AG10803 (cell line): ENCODE data around the gene USP46.

ENCODE experiments used
- DNase-seq: peaks from one replicate; pipeline ENCODE4 v3.0.0; 2010; ENCODE audit warnings: low read depth
- H3K4me3 ChIP-seq: 2 replicates; pipeline ENCODE4 v1.5.1; 2011; ENCODE audit warnings: mild to moderate bottlenecking, low read length, control low read depth
- TF ChIP-seq, protein P1 (sequence below): conservative IDR thresholded peaks from 2 replicates; pipeline ENCODE4 v1.5.1; 2011; ENCODE audit warnings: mild to moderate bottlenecking, low read length, control low read depth, inconsistent platforms

Gene USP46, protein sequence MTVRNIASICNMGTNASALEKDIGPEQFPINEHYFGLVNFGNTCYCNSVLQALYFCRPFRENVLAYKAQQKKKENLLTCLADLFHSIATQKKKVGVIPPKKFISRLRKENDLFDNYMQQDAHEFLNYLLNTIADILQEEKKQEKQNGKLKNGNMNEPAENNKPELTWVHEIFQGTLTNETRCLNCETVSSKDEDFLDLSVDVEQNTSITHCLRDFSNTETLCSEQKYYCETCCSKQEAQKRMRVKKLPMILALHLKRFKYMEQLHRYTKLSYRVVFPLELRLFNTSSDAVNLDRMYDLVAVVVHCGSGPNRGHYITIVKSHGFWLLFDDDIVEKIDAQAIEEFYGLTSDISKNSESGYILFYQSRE

DNA sequence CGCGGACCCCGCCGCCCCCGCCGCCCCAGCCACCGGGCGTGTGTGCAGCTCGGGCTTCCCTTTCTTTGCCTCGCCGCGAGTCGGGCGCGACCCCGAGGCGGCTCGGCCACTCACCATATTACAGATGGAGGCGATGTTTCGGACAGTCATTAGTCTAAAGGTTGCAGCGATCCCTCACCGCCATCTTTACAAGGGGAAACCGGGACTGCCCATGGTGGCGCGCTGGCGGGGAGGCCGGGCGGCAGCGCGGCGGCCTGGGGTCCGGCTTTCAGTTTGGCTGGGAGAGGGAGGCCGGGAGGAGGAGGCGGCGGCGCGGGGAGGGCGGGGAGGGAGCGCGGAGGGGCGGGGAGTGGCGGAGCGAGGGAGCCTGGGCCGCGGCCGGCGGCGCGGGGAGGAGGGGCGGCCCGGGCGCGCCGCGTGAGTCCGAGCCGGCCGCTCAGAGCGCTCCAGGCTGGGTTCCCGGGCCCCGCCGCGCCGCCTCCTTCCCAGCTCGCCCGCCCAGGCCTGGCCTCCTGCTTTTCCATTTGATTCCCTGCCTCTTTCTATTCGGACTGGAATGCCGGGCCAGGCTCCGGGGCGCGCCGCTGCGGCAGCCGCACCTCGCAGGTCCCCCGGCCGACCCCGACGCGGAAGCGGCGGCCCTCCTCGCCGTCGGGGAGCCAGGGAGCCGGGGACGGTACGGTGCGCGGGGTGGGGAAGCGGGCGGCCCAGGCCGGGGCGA is at the start of gene USP46:
TSS of gene USP46 (minus strand) at position 301 of the 721 bp plus-strand sequence. CDS start at position 150, 151 bp downstream.
- peak within 1 kb of the TSS; percentile 76 for H3K4me3 ChIP-seq
- TF ChIP-seq, protein P1, sequence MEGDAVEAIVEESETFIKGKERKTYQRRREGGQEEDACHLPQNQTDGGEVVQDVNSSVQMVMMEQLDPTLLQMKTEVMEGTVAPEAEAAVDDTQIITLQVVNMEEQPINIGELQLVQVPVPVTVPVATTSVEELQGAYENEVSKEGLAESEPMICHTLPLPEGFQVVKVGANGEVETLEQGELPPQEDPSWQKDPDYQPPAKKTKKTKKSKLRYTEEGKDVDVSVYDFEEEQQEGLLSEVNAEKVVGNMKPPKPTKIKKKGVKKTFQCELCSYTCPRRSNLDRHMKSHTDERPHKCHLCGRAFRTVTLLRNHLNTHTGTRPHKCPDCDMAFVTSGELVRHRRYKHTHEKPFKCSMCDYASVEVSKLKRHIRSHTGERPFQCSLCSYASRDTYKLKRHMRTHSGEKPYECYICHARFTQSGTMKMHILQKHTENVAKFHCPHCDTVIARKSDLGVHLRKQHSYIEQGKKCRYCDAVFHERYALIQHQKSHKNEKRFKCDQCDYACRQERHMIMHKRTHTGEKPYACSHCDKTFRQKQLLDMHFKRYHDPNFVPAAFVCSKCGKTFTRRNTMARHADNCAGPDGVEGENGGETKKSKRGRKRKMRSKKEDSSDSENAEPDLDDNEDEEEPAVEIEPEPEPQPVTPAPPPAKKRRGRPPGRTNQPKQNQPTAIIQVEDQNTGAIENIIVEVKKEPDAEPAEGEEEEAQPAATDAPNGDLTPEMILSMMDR = no peak
- peak; percentile 72 for DNase-seq

DNA sequence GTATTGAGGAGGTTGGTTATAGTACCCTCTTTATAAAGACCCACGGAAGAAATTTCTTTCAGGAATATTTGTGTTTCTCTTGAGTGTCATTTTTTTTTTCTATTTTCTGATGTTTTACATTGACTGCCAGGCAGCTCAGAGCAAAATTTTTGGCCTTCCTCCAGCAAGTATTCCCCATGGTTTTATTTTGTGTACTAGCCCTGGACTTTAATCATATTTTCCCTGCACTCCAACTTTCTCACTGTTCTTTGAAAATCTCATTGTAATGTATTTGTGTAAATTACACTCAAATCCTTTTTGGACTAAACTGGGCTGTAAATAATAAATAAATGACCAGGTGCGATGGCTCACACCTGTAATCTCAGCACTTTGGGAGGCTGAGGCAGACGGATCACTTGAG is 45.6 kb upstream of the USP46 start:
- TF ChIP-seq, protein P1 = no peak
- H3K4me3 ChIP-seq = no peak overlapping the region
- DNase-seq = no peak

DNA sequence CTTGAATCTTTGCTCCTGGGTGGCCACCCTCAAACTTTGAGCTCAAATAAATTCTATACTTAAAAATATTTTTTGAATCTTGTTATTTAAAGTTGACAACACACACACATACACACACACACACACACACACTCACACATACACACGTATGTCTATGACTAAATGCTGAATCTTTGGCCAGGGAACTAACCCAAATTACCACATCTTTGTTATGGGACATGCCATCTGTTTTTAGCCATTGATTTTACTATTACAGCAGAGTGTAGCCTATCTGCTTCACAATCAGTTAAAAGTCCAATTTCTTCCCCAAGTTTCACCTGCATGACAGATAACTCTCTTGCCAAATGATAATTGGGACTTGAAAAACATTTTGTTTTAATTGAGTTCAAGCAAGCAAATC is 45.0 kb upstream of the USP46 start:
- peak; percentile 76 for DNase-seq
- TF ChIP-seq, protein P1 = no peak
- no peak overlapping the region for H3K4me3 ChIP-seq

DNA sequence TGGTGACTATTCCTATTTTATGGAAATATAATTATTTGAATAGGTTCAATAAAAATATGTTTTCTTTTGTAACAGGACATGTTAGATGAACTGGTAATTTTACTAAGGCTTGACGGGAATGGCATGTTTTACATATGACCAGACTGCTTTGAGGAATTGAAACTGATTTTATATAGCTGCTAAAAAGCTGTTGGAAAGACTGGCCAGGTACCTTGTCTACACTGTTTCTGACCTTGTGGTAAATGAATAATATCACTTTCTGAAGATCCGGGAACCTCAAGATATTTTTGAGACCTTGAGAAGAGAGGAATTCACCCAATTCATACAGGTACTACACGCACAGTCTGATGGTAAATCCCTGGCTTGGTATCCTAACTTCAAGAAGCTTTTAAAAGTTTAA is 42.1 kb upstream of the USP46 start:
- no peak overlapping the region for H3K4me3 ChIP-seq
- TF ChIP-seq, protein P1 = no peak
- no peak for DNase-seq

DNA sequence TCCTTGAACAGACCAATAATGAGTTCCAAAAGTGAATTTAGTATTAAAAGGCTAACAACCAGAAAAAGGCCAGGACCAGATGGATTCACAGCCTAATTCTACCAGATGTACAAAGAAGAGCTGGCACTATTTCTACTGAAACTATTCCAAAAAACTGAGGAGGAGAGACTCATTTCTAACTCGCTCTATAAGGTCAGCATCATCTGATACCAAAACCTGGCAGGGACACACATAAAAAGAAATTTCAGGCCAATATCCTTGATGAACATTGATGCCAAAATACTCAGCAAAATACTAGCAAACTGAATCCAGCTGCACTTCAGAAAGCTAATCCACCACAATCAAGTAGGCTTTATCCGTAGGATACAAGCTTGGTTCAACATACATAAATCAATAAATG is 35.8 kb upstream of the USP46 start:
- TF ChIP-seq, protein P1 = no peak
- no peak overlapping the region for H3K4me3 ChIP-seq
- DNase-seq = no peak

DNA sequence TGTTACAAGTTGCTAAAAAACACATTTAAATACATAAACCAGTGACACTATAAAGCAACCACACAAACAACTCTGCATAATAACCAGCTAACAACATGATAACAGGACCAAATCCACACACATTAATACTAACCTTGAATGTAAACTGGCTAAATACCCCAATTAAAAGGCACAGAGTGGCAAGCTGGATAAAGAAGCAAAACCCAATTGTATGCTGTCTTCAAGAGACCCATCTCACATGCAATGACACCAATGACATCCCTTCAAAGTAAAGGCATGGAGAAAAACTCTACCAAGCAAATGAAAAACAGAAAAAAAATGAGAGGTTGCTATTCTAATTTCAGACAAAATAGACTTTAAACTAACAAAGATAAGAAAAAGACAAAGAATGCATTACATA is 34.4 kb upstream of the USP46 start:
- no peak for DNase-seq
- TF ChIP-seq, protein P1 = no peak
- no peak overlapping the region for H3K4me3 ChIP-seq

DNA sequence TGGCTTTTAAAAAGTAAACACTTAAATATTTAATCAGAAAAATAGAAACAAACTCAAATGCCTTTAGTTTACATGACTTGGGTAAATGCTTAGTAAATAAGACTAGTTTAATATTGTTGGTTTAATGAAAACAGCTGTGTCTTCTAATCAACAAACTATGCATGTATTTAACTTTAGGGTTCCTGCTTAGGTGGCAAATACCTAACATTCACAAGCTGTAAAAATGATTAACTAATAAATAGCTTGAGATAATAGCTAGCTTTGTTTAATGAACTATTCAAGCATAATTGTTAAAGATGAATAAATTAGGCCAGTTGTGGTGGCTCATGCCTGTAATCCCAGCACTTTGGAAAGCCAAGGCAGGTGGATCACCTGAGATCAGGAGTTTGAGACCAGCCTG is 30.0 kb upstream of the USP46 start:
- TF ChIP-seq, protein P1 = no peak
- H3K4me3 ChIP-seq = no peak overlapping the region
- no peak for DNase-seq
